ENCODE data around the gene CREM.

The CREM gene

GRCh38 chr10:35200487-35200886 lies 73.8 kb downstream of the CREM start:
- no peak overlapping the region for H3K4me3 ChIP-seq (ENCODE audit: low read depth, low read length)
- no peak for DNase-seq (ENCODE audit: low read depth)
- TF ChIP-seq POLR2A (IDR thresholded peaks at IDR 0.05; ENCODE audit: extremely low read depth, insufficient read length) (no peak), MYC (IDR thresholded peaks at IDR 0.05; ENCODE audit: low read depth, low read length) (no peak)
- TF ChIP-seq, protein P1, sequence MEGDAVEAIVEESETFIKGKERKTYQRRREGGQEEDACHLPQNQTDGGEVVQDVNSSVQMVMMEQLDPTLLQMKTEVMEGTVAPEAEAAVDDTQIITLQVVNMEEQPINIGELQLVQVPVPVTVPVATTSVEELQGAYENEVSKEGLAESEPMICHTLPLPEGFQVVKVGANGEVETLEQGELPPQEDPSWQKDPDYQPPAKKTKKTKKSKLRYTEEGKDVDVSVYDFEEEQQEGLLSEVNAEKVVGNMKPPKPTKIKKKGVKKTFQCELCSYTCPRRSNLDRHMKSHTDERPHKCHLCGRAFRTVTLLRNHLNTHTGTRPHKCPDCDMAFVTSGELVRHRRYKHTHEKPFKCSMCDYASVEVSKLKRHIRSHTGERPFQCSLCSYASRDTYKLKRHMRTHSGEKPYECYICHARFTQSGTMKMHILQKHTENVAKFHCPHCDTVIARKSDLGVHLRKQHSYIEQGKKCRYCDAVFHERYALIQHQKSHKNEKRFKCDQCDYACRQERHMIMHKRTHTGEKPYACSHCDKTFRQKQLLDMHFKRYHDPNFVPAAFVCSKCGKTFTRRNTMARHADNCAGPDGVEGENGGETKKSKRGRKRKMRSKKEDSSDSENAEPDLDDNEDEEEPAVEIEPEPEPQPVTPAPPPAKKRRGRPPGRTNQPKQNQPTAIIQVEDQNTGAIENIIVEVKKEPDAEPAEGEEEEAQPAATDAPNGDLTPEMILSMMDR (IDR thresholded peaks at IDR 0.05; ENCODE audit: low read depth, low read length) = no peak
- TF ChIP-seq, protein P2, sequence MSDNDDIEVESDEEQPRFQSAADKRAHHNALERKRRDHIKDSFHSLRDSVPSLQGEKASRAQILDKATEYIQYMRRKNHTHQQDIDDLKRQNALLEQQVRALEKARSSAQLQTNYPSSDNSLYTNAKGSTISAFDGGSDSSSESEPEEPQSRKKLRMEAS (IDR thresholded peaks at IDR 0.05; ENCODE audit: low read depth, low read length) = no peak

GRCh38 chr10:35201234-35201633 lies 74.6 kb downstream of the CREM start:
- TF ChIP-seq, protein P1 (IDR thresholded peaks at IDR 0.05; ENCODE audit: low read depth, low read length) = no peak
- TF ChIP-seq MYC (IDR thresholded peaks at IDR 0.05; ENCODE audit: low read depth, low read length) (no peak), POLR2A (IDR thresholded peaks at IDR 0.05; ENCODE audit: extremely low read depth, insufficient read length) (no peak)
- TF ChIP-seq, protein P2 (IDR thresholded peaks at IDR 0.05; ENCODE audit: low read depth, low read length) = no peak
- DNase-seq (ENCODE audit: low read depth) = no peak
- no peak overlapping the region for H3K4me3 ChIP-seq (ENCODE audit: low read depth, low read length)

DNA sequence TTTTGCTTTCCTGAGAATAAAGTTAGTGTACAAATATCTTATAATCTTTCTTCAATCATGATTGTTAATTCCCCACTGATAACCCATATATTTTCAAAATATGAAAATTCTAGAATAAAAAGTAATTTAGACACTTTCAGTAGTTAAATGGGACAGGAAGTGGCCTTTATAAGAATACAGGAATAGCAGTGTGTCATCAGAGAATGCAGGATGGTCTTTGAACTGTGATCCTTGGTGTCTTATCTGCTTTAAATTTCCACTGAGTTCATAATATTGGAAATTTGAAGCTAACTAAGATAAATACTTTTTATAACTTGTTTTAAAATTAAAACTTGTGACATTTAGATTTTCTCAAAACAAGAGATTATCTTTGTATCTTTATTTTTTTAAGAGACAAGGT lies 75.4 kb downstream of the CREM start:
- TF ChIP-seq, protein P1 (IDR thresholded peaks at IDR 0.05; ENCODE audit: low read depth, low read length) = no peak
- TF ChIP-seq POLR2A (IDR thresholded peaks at IDR 0.05; ENCODE audit: extremely low read depth, insufficient read length) = no peak
- TF ChIP-seq, protein P2 (IDR thresholded peaks at IDR 0.05; ENCODE audit: low read depth, low read length) = no peak
- TF ChIP-seq MYC (IDR thresholded peaks at IDR 0.05; ENCODE audit: low read depth, low read length) = no peak
- no peak overlapping the region for H3K4me3 ChIP-seq (ENCODE audit: low read depth, low read length)
- no peak for DNase-seq (ENCODE audit: low read depth)

GRCh38 chr10:35203745-35204144 lies 77.1 kb downstream of the CREM start:
- H3K4me3 ChIP-seq (ENCODE audit: low read depth, low read length) = no peak overlapping the region
- TF ChIP-seq POLR2A (IDR thresholded peaks at IDR 0.05; ENCODE audit: extremely low read depth, insufficient read length) = no peak
- TF ChIP-seq, protein P1 (IDR thresholded peaks at IDR 0.05; ENCODE audit: low read depth, low read length) = no peak
- TF ChIP-seq, protein P2 (IDR thresholded peaks at IDR 0.05; ENCODE audit: low read depth, low read length) = no peak
- TF ChIP-seq MYC (IDR thresholded peaks at IDR 0.05; ENCODE audit: low read depth, low read length) = no peak
- DNase-seq (ENCODE audit: low read depth) = no peak

- TF ChIP-seq MYC (IDR thresholded peaks at IDR 0.05; ENCODE audit: low read depth, low read length) (no peak), POLR2A (IDR thresholded peaks at IDR 0.05; ENCODE audit: extremely low read depth, insufficient read length) (no peak)
- TF ChIP-seq, protein P1 (IDR thresholded peaks at IDR 0.05; ENCODE audit: low read depth, low read length) = no peak
- TF ChIP-seq, protein P2 (IDR thresholded peaks at IDR 0.05; ENCODE audit: low read depth, low read length) = no peak
- no peak overlapping the region for H3K4me3 ChIP-seq (ENCODE audit: low read depth, low read length)
- no peak for DNase-seq (ENCODE audit: low read depth)
Observed at GRCh38 chr10:35204650-35205319, 78.1 kb downstream of the CREM start.

Measured in NB4 (cell line).